Hepatocyte (in vitro differentiated cells): ENCODE results near the gene ZNF77.

ENCODE experiments used
- CTCF ChIP-seq: fragments of 200-600 bp; sonication (generic); IDR thresholded peaks from 2 replicates; pipeline ENCODE4 v1.5.1; 2016; ENCODE audit warnings: antibody characterized with exemption, mild to moderate bottlenecking; ENCODE audit not compliant: poor library complexity
- EZH2phosphoT487 ChIP-seq: fragments of 200-600 bp; sonication (generic); IDR thresholded peaks from one replicate; pipeline ENCODE4 v1.6.1; 2018; ENCODE audit warnings: antibody characterized with exemption, mild to moderate bottlenecking, low read depth, moderate library complexity; ENCODE audit not compliant: unreplicated experiment, severe bottlenecking

GRCh38 chr19:2942928-2943640 lies 1.7 kb downstream of the ZNF77 start:
- TF ChIP-seq CTCF (no peak), EZH2phosphoT487 (no peak)
